ENCODE results near the gene RBM47.

DNA sequence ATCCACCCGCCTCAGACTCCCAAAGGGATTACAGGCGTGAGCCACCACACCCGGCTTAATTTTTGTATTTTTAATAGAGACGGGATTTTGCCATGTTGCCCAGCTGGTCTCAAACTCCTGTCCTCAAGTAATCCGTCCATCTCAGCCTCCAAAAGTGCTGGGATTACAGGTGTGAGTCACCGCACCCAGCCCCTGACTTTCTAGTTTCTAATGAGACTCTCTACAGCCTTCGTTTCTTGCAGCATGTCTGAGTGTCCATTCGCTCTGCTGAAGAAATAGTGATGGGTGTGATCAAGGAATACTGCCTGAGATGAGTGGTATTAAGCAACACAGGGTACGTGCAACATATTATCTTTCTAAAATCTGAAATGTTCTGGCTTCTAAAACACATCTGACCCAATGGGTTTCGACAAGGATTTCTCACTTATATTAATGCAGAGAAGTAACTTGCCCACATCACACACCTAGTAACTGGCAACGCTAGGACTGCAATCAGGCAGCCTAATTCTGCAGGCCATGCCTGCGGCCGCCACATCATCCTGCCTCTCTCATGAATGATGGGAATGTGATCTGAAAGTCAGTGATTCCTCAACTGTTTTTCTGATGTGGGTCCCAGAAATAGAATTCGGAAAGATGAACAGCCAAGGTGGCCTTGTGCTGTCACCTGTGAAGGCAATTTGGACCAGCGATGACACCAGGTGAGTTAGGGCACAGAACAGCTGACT is 74.3 kb downstream of the RBM47 start:
- TF ChIP-seq, protein P1, sequence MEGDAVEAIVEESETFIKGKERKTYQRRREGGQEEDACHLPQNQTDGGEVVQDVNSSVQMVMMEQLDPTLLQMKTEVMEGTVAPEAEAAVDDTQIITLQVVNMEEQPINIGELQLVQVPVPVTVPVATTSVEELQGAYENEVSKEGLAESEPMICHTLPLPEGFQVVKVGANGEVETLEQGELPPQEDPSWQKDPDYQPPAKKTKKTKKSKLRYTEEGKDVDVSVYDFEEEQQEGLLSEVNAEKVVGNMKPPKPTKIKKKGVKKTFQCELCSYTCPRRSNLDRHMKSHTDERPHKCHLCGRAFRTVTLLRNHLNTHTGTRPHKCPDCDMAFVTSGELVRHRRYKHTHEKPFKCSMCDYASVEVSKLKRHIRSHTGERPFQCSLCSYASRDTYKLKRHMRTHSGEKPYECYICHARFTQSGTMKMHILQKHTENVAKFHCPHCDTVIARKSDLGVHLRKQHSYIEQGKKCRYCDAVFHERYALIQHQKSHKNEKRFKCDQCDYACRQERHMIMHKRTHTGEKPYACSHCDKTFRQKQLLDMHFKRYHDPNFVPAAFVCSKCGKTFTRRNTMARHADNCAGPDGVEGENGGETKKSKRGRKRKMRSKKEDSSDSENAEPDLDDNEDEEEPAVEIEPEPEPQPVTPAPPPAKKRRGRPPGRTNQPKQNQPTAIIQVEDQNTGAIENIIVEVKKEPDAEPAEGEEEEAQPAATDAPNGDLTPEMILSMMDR (IDR thresholded peaks at IDR 0.05; ENCODE audit: low read depth, low read length): no peak
- TF ChIP-seq EZH2phosphoT487 (IDR thresholded peaks at IDR 0.05; ENCODE audit: low read depth): no peak
